Hepatocyte (in vitro differentiated cells): ENCODE results near the gene GPX4. TPM values are rescaled to one million over a fixed set of nuclear protein-coding genes. Genes with fewer than 3 reads are reported as not detected.
"Not testable (repeated sequence)": the region's sequence is repeated elsewhere in the genome, so short reads cannot be mapped to it uniquely, and the experiment has no call there.

ENCODE experiments used
- DNase-seq: peaks from one replicate; pipeline ENCODE4 v3.0.0-alpha.2; 2016; ENCODE audit warnings: low spot score
- H2AFZ ChIP-seq: fragments of 200-600 bp; sonication (generic); 2 replicates; pipeline ENCODE4 v1.6.0; 2016; ENCODE audit warnings: antibody characterized with exemption, mild to moderate bottlenecking
- H3K27ac ChIP-seq: fragments of 200-600 bp; sonication (generic); 2 replicates; pipeline ENCODE4 v1.5.1; 2016; ENCODE audit warnings: mild to moderate bottlenecking
- H3K27me3 ChIP-seq: fragments of 200-600 bp; sonication (generic); 2 replicates; pipeline ENCODE4 v1.6.1; 2016
- H3K36me3 ChIP-seq: fragments of 200-600 bp; sonication (generic); replicated peaks from 2 replicates; pipeline ENCODE4 v1.5.1; 2016; ENCODE audit warnings: low read depth; ENCODE audit not compliant: insufficient read depth
- H3K4me1 ChIP-seq: fragments of 200-600 bp; sonication (generic); 2 replicates; pipeline ENCODE4 v1.5.1; 2016; ENCODE audit warnings: mild to moderate bottlenecking, moderate library complexity; ENCODE audit not compliant: insufficient read depth
- H3K4me2 ChIP-seq: fragments of 200-600 bp; sonication (generic); 2 replicates; pipeline ENCODE4 v1.6.0; 2016
- H3K4me3 ChIP-seq: fragments of 200-600 bp; sonication (generic); 2 replicates; pipeline ENCODE4 v1.5.1; 2016; ENCODE audit warnings: mild to moderate bottlenecking
- H3K79me2 ChIP-seq: fragments of 200-600 bp; sonication (generic); 2 replicates; pipeline ENCODE4 v1.6.0; 2017; ENCODE audit warnings: mild to moderate bottlenecking
- H3K9me2 ChIP-seq: fragments of 200-600 bp; sonication (generic); replicated peaks from 2 replicates; pipeline ENCODE4 v1.6.0; 2017; ENCODE audit warnings: mild to moderate bottlenecking; ENCODE audit not compliant: insufficient read depth
- H3K9me3 ChIP-seq: fragments of 200-600 bp; sonication (generic); 2 replicates; pipeline ENCODE4 v1.5.1; 2016; ENCODE audit warnings: low read depth, mild to moderate bottlenecking
- H4K20me1 ChIP-seq: fragments of 200-600 bp; sonication (generic); 2 replicates; pipeline ENCODE4 v1.6.0; 2016; ENCODE audit warnings: mild to moderate bottlenecking; ENCODE audit not compliant: insufficient read depth, poor library complexity, severe bottlenecking
- EZH2 ChIP-seq: fragments of 200-600 bp; sonication (generic); IDR thresholded peaks from 2 replicates; pipeline ENCODE4 v1.6.1; 2016; ENCODE audit warnings: antibody characterized with exemption, mild to moderate bottlenecking, borderline replicate concordance
- EZH2phosphoT487 ChIP-seq: fragments of 200-600 bp; sonication (generic); IDR thresholded peaks from one replicate; pipeline ENCODE4 v1.6.1; 2018; ENCODE audit warnings: antibody characterized with exemption, mild to moderate bottlenecking, low read depth, moderate library complexity; ENCODE audit not compliant: unreplicated experiment, severe bottlenecking
- WGBS: methylation state at CpG from one replicate; pipeline ENCODE4 v1.1.6; 2016; ENCODE audit warnings: low lambda C conversion rate; ENCODE audit errors: missing lambda C conversion rate; 5-methylcytosine and 5-hydroxymethylcytosine counted together
- polyA plus RNA-seq: library from polyadenylated mRNA; unstranded; fragments of >200 nt; fragmentation: Nextera tagmentation; extraction: Ambion mirVana; gene quantifications from 2 replicates; pipeline ENCODE4 v1.2.1, GENCODE V29; 2016
- total RNA-seq: library from RNA; depleted of rRNA; stranded (reverse); fragments of >200 nt; gene quantifications from 2 replicates; pipeline ENCODE4 v1.2.3, GENCODE V29; 2014
- TF ChIP-seq, protein P1 (sequence below): fragments of 200-600 bp; sonication (generic); IDR thresholded peaks from 2 replicates; pipeline ENCODE4 v1.5.1; 2016; ENCODE audit warnings: antibody characterized with exemption, mild to moderate bottlenecking; ENCODE audit not compliant: poor library complexity

Gene GPX4
- total and polyA plus RNA-seq, 2 experiments from 2014 or later, result 539 to 735 TPM

GRCh38 chr19:1112268-1113029 is 8.7 kb downstream of the GPX4 start:
- TF ChIP-seq, protein P1, sequence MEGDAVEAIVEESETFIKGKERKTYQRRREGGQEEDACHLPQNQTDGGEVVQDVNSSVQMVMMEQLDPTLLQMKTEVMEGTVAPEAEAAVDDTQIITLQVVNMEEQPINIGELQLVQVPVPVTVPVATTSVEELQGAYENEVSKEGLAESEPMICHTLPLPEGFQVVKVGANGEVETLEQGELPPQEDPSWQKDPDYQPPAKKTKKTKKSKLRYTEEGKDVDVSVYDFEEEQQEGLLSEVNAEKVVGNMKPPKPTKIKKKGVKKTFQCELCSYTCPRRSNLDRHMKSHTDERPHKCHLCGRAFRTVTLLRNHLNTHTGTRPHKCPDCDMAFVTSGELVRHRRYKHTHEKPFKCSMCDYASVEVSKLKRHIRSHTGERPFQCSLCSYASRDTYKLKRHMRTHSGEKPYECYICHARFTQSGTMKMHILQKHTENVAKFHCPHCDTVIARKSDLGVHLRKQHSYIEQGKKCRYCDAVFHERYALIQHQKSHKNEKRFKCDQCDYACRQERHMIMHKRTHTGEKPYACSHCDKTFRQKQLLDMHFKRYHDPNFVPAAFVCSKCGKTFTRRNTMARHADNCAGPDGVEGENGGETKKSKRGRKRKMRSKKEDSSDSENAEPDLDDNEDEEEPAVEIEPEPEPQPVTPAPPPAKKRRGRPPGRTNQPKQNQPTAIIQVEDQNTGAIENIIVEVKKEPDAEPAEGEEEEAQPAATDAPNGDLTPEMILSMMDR, result no peak
- TF ChIP-seq EZH2phosphoT487 (no peak), EZH2 (no peak)
- Histone ChIP-seq H3K36me3 (no peaks in the 10 kb centered on the region), H3K27me3 (no peaks in the 10 kb centered on the region), H3K9me2 (no peaks in the 10 kb centered on the region), H3K9me3 (no peaks in the 10 kb centered on the region), H2AFZ (no peak overlapping the region), H4K20me1 (no peaks in the 10 kb centered on the region), H3K27ac (peak overlapping the region; percentile 12), H3K4me1 (peaks cover 4% of the 10 kb centered on the region), H3K4me3 (no peak overlapping the region), H3K4me2 (no peak overlapping the region), H3K79me2 (peaks cover under 1% of the 10 kb centered on the region)
- WGBS, result 92% methylated on average over 30 of the region's 71 CpGs
- no peak for DNase-seq

GRCh38 chr19:1113030-1113985 is 9.5 kb downstream of the GPX4 start:
- no peak overlapping the region for H2AFZ ChIP-seq
- H3K9me3 ChIP-seq, result no peaks in the 10 kb centered on the region
- H4K20me1 ChIP-seq, result no peaks in the 10 kb centered on the region
- no peaks in the 10 kb centered on the region for H3K79me2 ChIP-seq
- peak; percentile 97 for DNase-seq
- 45% methylated on average over 29 of the region's 44 CpGs for WGBS
- no peak overlapping the region for H3K4me3 ChIP-seq
- H3K4me1 ChIP-seq, result peaks cover 4% of the 10 kb centered on the region
- no peaks in the 10 kb centered on the region for H3K9me2 ChIP-seq
- no peaks in the 10 kb centered on the region for H3K27me3 ChIP-seq
- H3K36me3 ChIP-seq, result no peaks in the 10 kb centered on the region
- peak overlapping the region; percentile 82 for H3K27ac ChIP-seq
- TF ChIP-seq EZH2 (no peak), EZH2phosphoT487 (no peak)
- TF ChIP-seq, protein P1, result peak; percentile 93
- peak overlapping the region; percentile 71 for H3K4me2 ChIP-seq

- Histone ChIP-seq H3K27ac (peak overlapping the region; percentile 82), H3K27me3 (no peaks in the 10 kb centered on the region), H3K9me3 (no peaks in the 10 kb centered on the region), H3K4me3 (no peak overlapping the region), H3K4me2 (peak overlapping the region; percentile 71), H4K20me1 (no peaks in the 10 kb centered on the region), H3K9me2 (no peaks in the 10 kb centered on the region), H3K4me1 (peaks cover 4% of the 10 kb centered on the region), H3K36me3 (no peaks in the 10 kb centered on the region), H3K79me2 (no peaks in the 10 kb centered on the region), H2AFZ (no peak overlapping the region)
- 95% methylated on average over 25 of the region's 25 CpGs for WGBS
- TF ChIP-seq EZH2phosphoT487 (no peak), EZH2 (no peak)
- TF ChIP-seq, protein P1, result no peak
- no peak for DNase-seq
These were observed 10.2 kb downstream of the GPX4 start for GRCh38 chr19:1113986-1114483.

DNA sequence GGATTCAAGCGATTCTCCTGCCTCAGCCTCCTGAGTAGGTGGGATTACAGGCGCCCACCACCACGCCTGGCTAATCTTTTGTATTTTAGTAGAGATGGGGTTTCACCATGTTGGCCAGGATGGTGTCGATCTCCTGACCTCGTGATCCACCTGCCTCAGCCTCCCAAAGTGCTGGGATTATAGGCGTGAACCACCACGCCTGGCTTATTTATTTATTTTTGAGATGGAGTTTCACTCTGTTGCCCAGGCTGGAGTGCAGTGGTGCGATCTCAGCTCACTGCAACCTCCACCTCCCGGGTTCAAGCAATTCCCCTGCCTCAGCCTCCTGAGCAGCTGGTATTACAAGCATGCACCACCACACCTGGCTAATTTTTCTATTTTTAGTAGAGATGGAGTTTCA is 10.9 kb downstream of the GPX4 start:
- H3K9me3 ChIP-seq, H3K79me2 ChIP-seq, H3K9me2 ChIP-seq, H3K4me1 ChIP-seq, H4K20me1 ChIP-seq, H3K27ac ChIP-seq, DNase-seq, H3K4me2 ChIP-seq, H3K4me3 ChIP-seq, H2AFZ ChIP-seq, H3K27me3 ChIP-seq, H3K36me3 ChIP-seq: not testable (repeated sequence)
- 96% methylated on average over 9 of the region's 9 CpGs for WGBS
